GM12865 (cell line): ENCODE measurements around the gene FANK1.
A peak's percentile ranks its signal among the peaks of the same experiment; 100 is the strongest.

Source experiments
- DNase-seq: peaks from one replicate; pipeline ENCODE4 v3.0.0; 2010; ENCODE audit warnings: low read depth
- H3K4me3 ChIP-seq: 2 replicates; pipeline ENCODE4 v1.5.1; 2011; ENCODE audit warnings: mild to moderate bottlenecking, low read depth, low read length, control low read depth
- TF ChIP-seq, protein P1 (sequence below): IDR thresholded peaks from 2 replicates; pipeline ENCODE4 v1.5.1; 2011; ENCODE audit warnings: low read length, control low read depth, low read depth, inconsistent platforms; ENCODE audit not compliant: insufficient read depth; ENCODE audit errors: missing control alignments

The FANK1 gene

GRCh38 chr10:125896088-125896934, at the start of gene FANK1:
TSS of gene FANK1 (plus strand) at chr10:125896564. CDS start at chr10:125896643, 79 bp downstream.
- peak; percentile 91 for DNase-seq
- H3K4me3 ChIP-seq = peak within 1 kb of the TSS; percentile 84

- TF ChIP-seq, protein P1, sequence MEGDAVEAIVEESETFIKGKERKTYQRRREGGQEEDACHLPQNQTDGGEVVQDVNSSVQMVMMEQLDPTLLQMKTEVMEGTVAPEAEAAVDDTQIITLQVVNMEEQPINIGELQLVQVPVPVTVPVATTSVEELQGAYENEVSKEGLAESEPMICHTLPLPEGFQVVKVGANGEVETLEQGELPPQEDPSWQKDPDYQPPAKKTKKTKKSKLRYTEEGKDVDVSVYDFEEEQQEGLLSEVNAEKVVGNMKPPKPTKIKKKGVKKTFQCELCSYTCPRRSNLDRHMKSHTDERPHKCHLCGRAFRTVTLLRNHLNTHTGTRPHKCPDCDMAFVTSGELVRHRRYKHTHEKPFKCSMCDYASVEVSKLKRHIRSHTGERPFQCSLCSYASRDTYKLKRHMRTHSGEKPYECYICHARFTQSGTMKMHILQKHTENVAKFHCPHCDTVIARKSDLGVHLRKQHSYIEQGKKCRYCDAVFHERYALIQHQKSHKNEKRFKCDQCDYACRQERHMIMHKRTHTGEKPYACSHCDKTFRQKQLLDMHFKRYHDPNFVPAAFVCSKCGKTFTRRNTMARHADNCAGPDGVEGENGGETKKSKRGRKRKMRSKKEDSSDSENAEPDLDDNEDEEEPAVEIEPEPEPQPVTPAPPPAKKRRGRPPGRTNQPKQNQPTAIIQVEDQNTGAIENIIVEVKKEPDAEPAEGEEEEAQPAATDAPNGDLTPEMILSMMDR = no peak
- no peak overlapping the region for H3K4me3 ChIP-seq
Observed at GRCh38 chr10:125846894-125847293, 49.5 kb upstream of the FANK1 start.

DNA sequence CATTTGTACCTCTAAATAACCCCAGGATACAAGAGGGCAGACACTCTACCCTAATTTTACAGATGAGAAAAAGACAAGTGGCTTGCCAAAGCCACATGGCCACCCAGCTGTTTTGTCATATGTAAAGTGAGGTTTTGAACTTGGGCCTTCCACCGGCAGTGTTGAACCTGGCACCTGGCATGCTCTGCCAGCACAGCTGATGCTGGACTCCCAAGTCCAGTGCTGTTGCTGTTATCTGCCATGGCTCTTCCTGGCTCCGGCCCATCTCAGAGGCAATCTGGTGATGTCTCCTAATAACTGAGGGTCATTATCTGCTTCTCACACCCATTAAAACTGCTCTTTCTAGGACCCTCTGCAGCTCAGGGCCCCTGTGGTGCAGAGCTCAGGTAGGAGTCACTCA, 48.0 kb upstream of the FANK1 start:
- DNase-seq = no peak
- H3K4me3 ChIP-seq = no peak overlapping the region
- TF ChIP-seq, protein P1 = no peak

More at GRCh38 chr10:125846894-125847293, 49.5 kb upstream of the FANK1 start:
- no peak for DNase-seq

DNA sequence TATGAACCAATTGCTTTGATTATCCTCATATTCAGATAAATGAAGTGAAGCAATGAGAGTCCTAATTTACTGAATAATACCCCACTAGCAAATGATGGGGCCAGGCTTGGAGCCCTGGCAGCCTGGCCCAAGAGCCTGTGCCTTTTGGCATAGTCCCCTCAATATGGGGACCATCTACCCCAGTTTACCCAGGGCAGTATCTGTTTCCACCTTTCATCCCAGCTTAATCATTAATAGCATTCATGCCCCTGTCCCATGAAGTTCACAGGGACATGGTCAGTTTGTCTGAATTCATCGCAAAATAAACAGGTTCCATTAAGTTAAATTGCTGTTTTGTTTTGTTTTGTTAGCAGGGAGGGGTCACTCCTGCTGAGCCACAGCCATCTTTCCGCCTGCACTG, 47.5 kb upstream of the FANK1 start:
- no peak for DNase-seq
- TF ChIP-seq, protein P1 = no peak
- H3K4me3 ChIP-seq = no peak overlapping the region

DNA sequence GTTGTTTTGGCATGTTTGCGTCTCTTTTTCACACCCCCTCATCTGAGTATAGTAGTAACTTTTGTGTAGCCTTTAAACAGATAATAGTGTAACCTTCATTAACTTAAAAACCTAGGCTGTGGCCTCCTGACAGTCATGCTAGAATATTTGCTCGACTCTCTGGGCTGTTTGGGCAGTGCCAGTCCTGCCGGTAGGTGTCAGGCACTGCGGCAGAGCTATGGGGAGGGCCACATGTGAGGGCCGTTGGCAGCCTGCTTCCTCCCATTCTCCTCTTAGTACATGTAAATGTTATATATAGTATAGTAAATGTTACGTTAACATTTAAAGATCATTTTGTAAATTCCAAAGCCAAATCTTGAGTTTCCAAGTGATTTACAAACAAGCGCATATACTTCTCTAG, 46.9 kb upstream of the FANK1 start:
- TF ChIP-seq, protein P1 = no peak

DNA sequence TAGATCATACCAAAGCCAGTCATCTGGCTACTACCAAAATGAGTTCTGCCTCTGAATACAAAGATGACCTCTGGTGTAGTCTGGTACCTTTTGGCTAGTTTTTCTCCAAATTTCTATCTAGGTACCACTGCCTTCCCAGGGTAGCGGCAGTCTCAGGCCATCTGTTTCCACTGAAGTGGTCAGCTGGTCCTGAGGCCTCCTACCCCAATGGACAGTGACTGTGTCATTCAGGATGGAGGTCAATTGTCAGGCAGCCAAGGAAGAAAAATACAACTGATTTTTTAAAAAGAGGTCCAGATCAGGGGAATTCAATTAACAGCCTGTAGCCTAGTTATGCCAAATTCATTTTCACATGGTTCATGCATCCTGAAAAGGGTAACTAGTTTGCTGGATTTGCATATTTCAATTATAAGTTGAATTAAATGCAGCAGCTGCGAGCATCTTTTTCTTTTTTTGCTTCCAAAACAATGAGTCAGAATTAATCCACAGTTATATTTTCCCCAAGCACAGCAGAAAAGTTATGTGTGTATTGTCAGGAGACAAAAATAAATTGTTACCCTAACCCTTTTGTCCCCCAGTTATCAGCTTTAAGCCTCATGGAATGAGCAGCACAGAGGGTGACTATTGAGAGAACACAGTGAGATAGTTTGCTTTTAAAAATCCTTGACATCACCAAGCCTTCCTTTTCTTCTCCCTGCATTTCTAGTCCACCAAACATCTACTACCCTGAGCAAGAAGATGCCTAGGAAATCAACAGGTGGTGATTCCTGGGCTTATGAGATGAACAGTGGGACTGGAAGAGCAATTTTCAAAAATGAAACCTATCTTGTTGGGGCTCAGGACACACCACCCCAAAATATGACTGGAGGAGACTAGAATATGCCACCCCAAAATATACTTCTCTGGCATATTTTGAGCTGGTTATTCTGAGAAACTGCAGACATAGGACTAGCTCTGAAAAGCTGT, 45.3 kb upstream of the FANK1 start:
- no peak for DNase-seq
- TF ChIP-seq, protein P1 = no peak
- no peak overlapping the region for H3K4me3 ChIP-seq

More for the DNA sequence above, 46.9 kb upstream of the FANK1 start:
- no peak for DNase-seq
- no peak overlapping the region for H3K4me3 ChIP-seq

DNA sequence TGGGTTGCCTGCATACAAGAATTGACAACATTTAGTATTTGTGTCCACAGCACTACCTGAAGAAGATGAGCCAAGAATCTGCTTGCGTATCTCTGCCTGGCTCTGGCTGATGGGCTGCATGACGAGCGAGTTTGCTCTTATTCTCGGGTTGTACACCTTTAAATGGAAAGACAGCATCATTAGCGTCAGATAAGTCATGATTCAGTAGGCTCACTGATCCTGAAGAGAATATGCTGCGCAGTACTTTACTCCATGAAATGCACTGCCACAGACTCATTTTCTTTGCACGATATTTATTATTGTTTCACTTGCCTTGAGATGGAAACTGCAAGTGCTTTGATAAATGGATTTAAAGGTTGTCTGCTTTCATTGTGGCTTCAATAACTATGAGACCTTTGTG, 43.9 kb upstream of the FANK1 start:
- DNase-seq = no peak
- no peak overlapping the region for H3K4me3 ChIP-seq
- TF ChIP-seq, protein P1 = no peak
